Endothelial cell of umbilical vein (primary cell): ENCODE results near the gene PAQR8. TPM values are rescaled to one million over a fixed set of nuclear protein-coding genes. Genes with fewer than 3 reads are reported as not detected.

Experiments
- BruUV-seq: library from RNA; stranded (reverse); fragments of 400-500 nt; replicated peaks from 2 replicates; lab custom pipeline; 2021; lab: Mats Ljungman, UMichigan
- CTCF ChIA-PET: fragments of 300-600, 350-600 bp; sonication (Branson Sonifier 250); formaldehyde crosslinking; loops from one replicate; lab custom pipeline; 2021; ENCODE audit warnings: antibody characterized with exemption, inconsistent platforms; lab: Charles Lee
- POLR2A ChIA-PET: fragments of 300-600, 350-600 bp; sonication (Branson Sonifier 250); formaldehyde crosslinking; loops from one replicate; lab custom pipeline; 2021; ENCODE audit warnings: antibody characterized with exemption, inconsistent platforms; lab: Charles Lee
- DNase-seq: peaks from one replicate; pipeline ENCODE4 v3.0.0-alpha.2; 2011; ENCODE audit warnings: low read depth, low spot score
- FAIRE-seq: peaks from 2 replicates; lab custom pipeline; 2011; peaks lifted over from hg19 to GRCh38; lab: Jason Lieb, UNC
- H2AFZ ChIP-seq: 2 replicates; pipeline ENCODE4 v1.6.0; 2012; ENCODE audit warnings: low read depth, low read length, control low read depth, inconsistent platforms
- H3K27ac ChIP-seq: 2 replicates; pipeline ENCODE4 v1.5.1; 2011; ENCODE audit warnings: low read depth, mild to moderate bottlenecking, control low read depth, low read length, moderate library complexity; ENCODE audit not compliant: insufficient read depth
- H3K27me3 ChIP-seq, 2 experiments: 2 replicates each; pipeline versions ENCODE4 v1.6.0 to v1.6.1; 2011; ENCODE audit warnings: low read length in 2 of 2, mixed read lengths in 1 of 2; ENCODE audit not compliant: control insufficient read depth in 2 of 2, insufficient read depth in 2 of 2
- H3K36me3 ChIP-seq, 2 experiments: 2 replicates in 1 of 2; 3 replicates in 1 of 2; pipeline ENCODE4 v1.5.1; 2011; ENCODE audit warnings: low read length in 2 of 2, mild to moderate bottlenecking in 1 of 2, moderate library complexity in 1 of 2; ENCODE audit not compliant: control insufficient read depth in 2 of 2, insufficient read depth in 2 of 2; ENCODE audit errors: extremely low read depth in 1 of 2
- H3K4me1 ChIP-seq: 3 replicates; pipeline ENCODE4 v1.5.1; 2011; ENCODE audit warnings: mild to moderate bottlenecking, low read length; ENCODE audit not compliant: control insufficient read depth, insufficient read depth; ENCODE audit errors: extremely low read depth
- H3K4me2 ChIP-seq: 2 replicates; pipeline ENCODE4 v1.6.1; 2011; ENCODE audit warnings: low read length, control low read depth, mixed read lengths; ENCODE audit not compliant: insufficient read depth
- H3K4me3 ChIP-seq, 3 experiments: fragments of 200-600 bp in 1 of 3; sonication (generic), shearing (Covaris generic) in 1 of 3; replicated peaks in 1 of 3; 2 replicates each; pipeline ENCODE4 v1.5.1; 2011 to 2016; ENCODE audit warnings: control low read depth in 3 of 3, low read length in 3 of 3, mild to moderate bottlenecking in 2 of 3, inconsistent platforms in 1 of 3, low read depth in 1 of 3, moderate library complexity in 1 of 3; ENCODE audit not compliant: insufficient read depth in 1 of 3
- H3K79me2 ChIP-seq: 2 replicates; pipeline ENCODE4 v1.6.0; 2012; ENCODE audit warnings: low read length, inconsistent platforms; ENCODE audit not compliant: control insufficient read depth, insufficient read depth
- H3K9ac ChIP-seq: replicated peaks from 2 replicates; pipeline ENCODE3; 2011; ENCODE audit warnings: low read length, control low read depth; ENCODE audit not compliant: insufficient read depth; ENCODE audit errors: extremely low read depth
- H3K9me1 ChIP-seq: replicated peaks from 3 replicates; pipeline ENCODE4 v1.6.0; 2011; ENCODE audit warnings: mild to moderate bottlenecking, low read length; ENCODE audit not compliant: control insufficient read depth, insufficient read depth; ENCODE audit errors: extremely low read depth
- H3K9me3 ChIP-seq: replicated peaks from 2 replicates; pipeline ENCODE4 v1.5.1; 2012; ENCODE audit warnings: low read length, inconsistent platforms; ENCODE audit not compliant: control insufficient read depth, insufficient read depth
- H4K20me1 ChIP-seq: replicated peaks from 2 replicates; pipeline ENCODE3; 2011; ENCODE audit warnings: mild to moderate bottlenecking, low read length; ENCODE audit not compliant: control insufficient read depth, insufficient read depth; ENCODE audit errors: extremely low read depth
- EZH2 ChIP-seq: IDR thresholded peaks from 2 replicates; pipeline ENCODE4 v1.6.1; 2012; ENCODE audit warnings: borderline replicate concordance, low read depth, mild to moderate bottlenecking, moderate library complexity, low read length, inconsistent platforms; ENCODE audit not compliant: severe bottlenecking
- FOS ChIP-seq: IDR thresholded peaks from 2 replicates; pipeline ENCODE4 v1.6.1; 2011; ENCODE audit warnings: mild to moderate bottlenecking, low read length, moderate library complexity, borderline replicate concordance; ENCODE audit not compliant: insufficient read depth
- GATA2 ChIP-seq: IDR thresholded peaks from 2 replicates; pipeline ENCODE4 v1.7.0; 2011; ENCODE audit warnings: low read depth, mild to moderate bottlenecking, moderate library complexity, mixed read lengths, low read length; ENCODE audit not compliant: insufficient read length, insufficient read depth
- JUN ChIP-seq: IDR thresholded peaks from 2 replicates; pipeline ENCODE4 v1.6.1; 2011; ENCODE audit warnings: borderline replicate concordance, low read depth; ENCODE audit not compliant: insufficient read length, insufficient read depth
- MYC ChIP-seq: IDR thresholded peaks from one replicate; pipeline ENCODE4 v1.6.1; 2011; ENCODE audit warnings: mild to moderate bottlenecking, low read depth, low read length
- POLR2A ChIP-seq: IDR thresholded peaks from 2 replicates; pipeline ENCODE4 v1.6.1; 2012; ENCODE audit warnings: low read depth, mild to moderate bottlenecking, control low read depth, low read length
- POLR2AphosphoS5 ChIP-seq: IDR thresholded peaks from 2 replicates; pipeline ENCODE4 v1.6.1; 2012; ENCODE audit warnings: low read depth, mild to moderate bottlenecking, control low read depth, low read length, moderate library complexity; ENCODE audit not compliant: insufficient read depth
- dilution Hi-C: fragments of 300-500 bp; cut with MboI; formaldehyde crosslinking; loops from one replicate; pipeline ENCODE4 v1.15.0; 2019; ENCODE audit warnings: low sequenced_read_pairs; ENCODE audit not compliant: extremely low pct_ligation_motif_present
- intact Hi-C: fragments of 100-400 bp; cut with micrococcal nuclease; formaldehyde crosslinking; loops from one replicate; pipeline ENCODE4 v1.10.0; 2022
- polyA plus RNA-seq, 4 experiments: library from polyadenylated mRNA; depleted of rRNA in 3 of 4; stranded (reverse) in 3 of 4; unstranded in 1 of 4; fragments of >200 nt; gene quantifications; 2 replicates each; pipeline versions ENCODE4 v1.2.1 to v1.2.3, GENCODE V29; 2011 to 2012; ENCODE audit warnings: missing spikeins in 1 of 4
- total RNA-seq: library from RNA; stranded (reverse); gene quantifications from 2 replicates; pipeline ENCODE4 v1.2.3, GENCODE V29; 2021
- TF ChIP-seq, protein P1 (sequence below), 2 donors: IDR thresholded peaks; 1 replicate in 1 of 2; 2 replicates in 1 of 2; pipeline ENCODE4 v1.5.1; 2011; ENCODE audit warnings: low read length in 2 of 2, mild to moderate bottlenecking in 2 of 2, moderate library complexity in 2 of 2, control low read depth in 1 of 2, inconsistent platforms in 1 of 2, low read depth in 1 of 2; ENCODE audit not compliant: insufficient read depth in 1 of 2; ENCODE audit errors: extremely low read depth in 1 of 2
- TF ChIP-seq, protein P2 (sequence below): IDR thresholded peaks from 2 replicates; pipeline ENCODE4 v1.6.1; 2011; ENCODE audit not compliant: insufficient read depth, insufficient read length

Gene PAQR8
- total and polyA plus RNA-seq, 2 donors (not counting 3 experiments of a cell fraction or from before 2014, with no cell fraction given), result 4.3 to 6.0 TPM

DNA sequence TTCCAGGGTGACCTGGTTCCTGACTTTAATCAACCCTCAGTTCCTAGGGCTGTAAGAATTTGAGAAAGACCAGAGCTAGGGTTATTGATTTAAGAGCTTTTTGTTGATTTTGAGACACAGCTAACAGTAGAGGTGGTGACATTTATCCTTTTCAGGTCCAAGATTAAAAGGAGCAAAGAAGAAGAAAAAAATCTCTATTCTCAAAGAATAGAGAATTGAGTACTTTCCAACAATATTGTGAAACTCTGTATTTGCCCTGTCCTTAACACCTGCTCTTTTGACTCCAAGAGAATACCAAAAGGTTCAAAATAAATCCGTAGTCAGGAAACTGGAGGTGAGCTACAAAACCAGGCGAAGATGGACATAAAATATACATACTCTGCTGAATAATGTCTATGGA lies 7.3 kb downstream of the PAQR8 start:
- H2AFZ ChIP-seq, result no peak overlapping the region
- no peak overlapping the region for H3K4me2 ChIP-seq
- no TSS peak for BruUV-seq
- H3K36me3 ChIP-seq, result no peaks in the 10 kb centered on the region
- H3K9me1 ChIP-seq, result no peaks in the 10 kb centered on the region
- CTCF ChIA-PET, result no interaction called here
- dilution Hi-C loops, result no loop called here
- DNase-seq, result no peak
- no peak overlapping the region for H3K9ac ChIP-seq
- no peaks in the 10 kb centered on the region for H3K4me1 ChIP-seq
- FAIRE-seq, result no peak
- H3K27me3 ChIP-seq, result no peaks in the 10 kb centered on the region
- POLR2A ChIA-PET, result no interaction called here
- no peaks in the 10 kb centered on the region for H3K9me3 ChIP-seq
- H3K79me2 ChIP-seq, result no peaks in the 10 kb centered on the region
- no peak overlapping the region for H3K27ac ChIP-seq
- H4K20me1 ChIP-seq, result no peaks in the 10 kb centered on the region
- H3K4me3 ChIP-seq, result no peak overlapping the region
- intact Hi-C loops, result no loop called here
- TF ChIP-seq, protein P1, sequence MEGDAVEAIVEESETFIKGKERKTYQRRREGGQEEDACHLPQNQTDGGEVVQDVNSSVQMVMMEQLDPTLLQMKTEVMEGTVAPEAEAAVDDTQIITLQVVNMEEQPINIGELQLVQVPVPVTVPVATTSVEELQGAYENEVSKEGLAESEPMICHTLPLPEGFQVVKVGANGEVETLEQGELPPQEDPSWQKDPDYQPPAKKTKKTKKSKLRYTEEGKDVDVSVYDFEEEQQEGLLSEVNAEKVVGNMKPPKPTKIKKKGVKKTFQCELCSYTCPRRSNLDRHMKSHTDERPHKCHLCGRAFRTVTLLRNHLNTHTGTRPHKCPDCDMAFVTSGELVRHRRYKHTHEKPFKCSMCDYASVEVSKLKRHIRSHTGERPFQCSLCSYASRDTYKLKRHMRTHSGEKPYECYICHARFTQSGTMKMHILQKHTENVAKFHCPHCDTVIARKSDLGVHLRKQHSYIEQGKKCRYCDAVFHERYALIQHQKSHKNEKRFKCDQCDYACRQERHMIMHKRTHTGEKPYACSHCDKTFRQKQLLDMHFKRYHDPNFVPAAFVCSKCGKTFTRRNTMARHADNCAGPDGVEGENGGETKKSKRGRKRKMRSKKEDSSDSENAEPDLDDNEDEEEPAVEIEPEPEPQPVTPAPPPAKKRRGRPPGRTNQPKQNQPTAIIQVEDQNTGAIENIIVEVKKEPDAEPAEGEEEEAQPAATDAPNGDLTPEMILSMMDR (IDR thresholded peaks at IDR 0.05; ENCODE audit: extremely low read depth in 1 of 2, insufficient read depth in 1 of 2, low read depth in 1 of 2, low read length in 2 of 2), result no peak
- TF ChIP-seq FOS, result no peak
- TF ChIP-seq MYC, result no peak
- no peak for TF ChIP-seq POLR2AphosphoS5
- TF ChIP-seq GATA2, result no peak
- TF ChIP-seq, protein P2, sequence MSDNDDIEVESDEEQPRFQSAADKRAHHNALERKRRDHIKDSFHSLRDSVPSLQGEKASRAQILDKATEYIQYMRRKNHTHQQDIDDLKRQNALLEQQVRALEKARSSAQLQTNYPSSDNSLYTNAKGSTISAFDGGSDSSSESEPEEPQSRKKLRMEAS, result no peak
- no peak for TF ChIP-seq EZH2
- TF ChIP-seq JUN, result no peak
- no peak for TF ChIP-seq POLR2A
